COR-L47 (cell line): Measurements from ENCODE around the gene PTPRZ1.

Experiments
- DNase-seq: peaks from one replicate; lab custom pipeline; 2025; lab: John Stamatoyannopoulos, UW

PTPRZ1 gene

DNA sequence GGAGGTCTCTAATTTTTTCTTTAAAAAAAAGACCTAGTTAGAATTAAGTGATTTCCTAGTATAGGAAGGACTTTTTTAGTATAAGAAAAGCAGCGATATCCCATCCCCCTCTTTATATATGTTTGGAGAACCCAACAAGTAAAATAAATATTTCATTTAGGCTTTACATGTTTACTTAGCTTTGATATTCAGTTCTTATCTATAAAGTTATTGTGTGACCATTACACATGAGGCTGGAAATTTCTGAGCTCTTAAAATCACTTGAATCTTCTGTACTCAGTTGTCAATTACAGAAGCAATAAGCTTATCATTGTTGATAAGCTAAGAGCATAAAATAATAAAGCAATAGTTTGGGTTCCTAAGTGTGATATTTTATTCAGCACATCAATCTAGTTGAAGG, 181.4 kb downstream of the PTPRZ1 start:
- no peak for DNase-seq

DNA sequence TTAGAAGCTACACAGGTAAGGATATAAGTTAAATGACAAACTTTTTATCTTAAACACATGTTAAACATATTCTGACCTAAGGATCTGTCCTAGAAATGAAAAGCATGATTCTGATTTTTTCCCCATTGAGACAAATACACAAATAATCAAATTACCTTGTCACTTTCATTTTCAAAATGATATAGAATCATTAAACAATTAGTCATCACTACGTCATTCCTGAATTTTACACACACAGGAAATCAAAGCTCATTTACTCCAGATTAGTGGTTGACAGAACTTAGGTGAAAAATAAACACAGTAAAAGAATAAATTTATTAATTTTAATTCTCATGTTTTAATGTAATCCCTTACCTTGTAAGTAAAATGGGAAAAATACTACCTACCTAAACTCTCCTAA, 182.1 kb downstream of the PTPRZ1 start:
- DNase-seq: no peak

- no peak for DNase-seq
Observed at GRCh38 chr7:122056977-122057376, 184.0 kb downstream of the PTPRZ1 start.

DNA sequence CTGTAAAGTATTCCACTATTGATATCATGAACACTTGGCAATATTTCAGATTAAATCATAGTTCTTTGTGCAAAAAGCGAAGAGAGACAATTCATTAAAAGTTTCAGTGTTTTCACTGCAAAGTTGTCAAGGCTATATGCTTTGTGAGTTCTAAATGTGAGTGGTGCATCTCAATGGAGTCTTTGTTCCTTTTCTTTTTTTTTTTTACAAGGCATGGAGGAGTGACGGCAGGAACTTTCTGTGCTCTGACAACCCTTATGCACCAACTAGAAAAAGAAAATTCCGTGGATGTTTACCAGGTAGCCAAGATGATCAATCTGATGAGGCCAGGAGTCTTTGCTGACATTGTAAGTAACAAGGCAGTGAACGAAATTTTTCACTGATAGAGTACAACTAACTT, 186.6 kb downstream of the PTPRZ1 start:
- no peak for DNase-seq

- DNase-seq: no peak
Observed at GRCh38 chr7:122063146-122063545, 190.2 kb downstream of the PTPRZ1 start.

GRCh38 chr7:122064971-122065370, 192.0 kb downstream of the PTPRZ1 start:
- no peak for DNase-seq

GRCh38 chr7:122067077-122067476, 194.1 kb downstream of the PTPRZ1 start:
- DNase-seq: no peak

DNA sequence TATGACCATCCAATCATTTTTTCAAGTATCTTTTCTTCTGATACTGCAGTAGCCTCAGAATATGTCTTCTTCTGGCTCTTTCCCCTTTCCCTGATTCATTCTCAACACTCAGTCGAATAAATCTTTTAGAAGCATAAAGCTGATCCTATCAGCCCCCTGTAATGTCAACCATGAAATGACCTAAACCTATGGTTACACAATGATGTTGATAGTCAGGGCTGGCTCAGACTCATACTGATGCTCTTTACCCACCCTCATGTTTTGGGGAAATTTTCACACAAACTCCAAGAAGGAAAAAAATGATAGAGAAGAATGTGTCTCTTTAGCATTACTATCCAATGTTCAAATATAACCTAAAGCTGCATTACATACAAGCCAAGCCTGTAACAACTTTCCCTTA, 195.1 kb downstream of the PTPRZ1 start:
- DNase-seq: no peak

DNA sequence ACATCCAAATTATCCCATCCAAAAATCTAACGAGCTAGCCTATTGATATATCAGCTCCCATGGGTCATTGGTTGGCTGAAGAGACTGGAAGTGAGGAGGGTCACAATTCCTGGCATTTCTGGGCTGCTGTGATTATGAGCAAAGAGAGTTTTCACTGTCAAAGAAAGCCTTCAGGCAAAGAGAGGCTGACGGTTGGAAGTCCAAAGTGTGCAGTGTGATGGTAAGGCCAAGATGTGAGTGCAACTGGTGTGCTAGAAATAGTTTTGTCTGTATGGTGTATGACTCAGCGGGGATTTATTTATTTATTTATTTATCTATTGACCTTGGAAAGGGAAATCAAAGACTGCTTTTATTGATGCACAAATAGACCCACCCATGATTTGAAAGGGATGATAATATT, 196.0 kb downstream of the PTPRZ1 start:
- DNase-seq: no peak

- DNase-seq: no peak
Observed at GRCh38 chr7:122070062-122070461, 197.1 kb downstream of the PTPRZ1 start.

GRCh38 chr7:122070834-122071233, 197.9 kb downstream of the PTPRZ1 start:
- DNase-seq: no peak

GRCh38 chr7:122072272-122072671, 199.3 kb downstream of the PTPRZ1 start:
- no peak for DNase-seq

GRCh38 chr7:122072924-122073599, 200.1 kb downstream of the PTPRZ1 start:
- DNase-seq: no peak

- no peak for DNase-seq
Observed at GRCh38 chr7:122073635-122074034, 200.7 kb downstream of the PTPRZ1 start.

GRCh38 chr7:122082160-122082559, 209.2 kb downstream of the PTPRZ1 start:
- no peak for DNase-seq

GRCh38 chr7:122082670-122083069, 209.7 kb downstream of the PTPRZ1 start:
- no peak for DNase-seq

DNA sequence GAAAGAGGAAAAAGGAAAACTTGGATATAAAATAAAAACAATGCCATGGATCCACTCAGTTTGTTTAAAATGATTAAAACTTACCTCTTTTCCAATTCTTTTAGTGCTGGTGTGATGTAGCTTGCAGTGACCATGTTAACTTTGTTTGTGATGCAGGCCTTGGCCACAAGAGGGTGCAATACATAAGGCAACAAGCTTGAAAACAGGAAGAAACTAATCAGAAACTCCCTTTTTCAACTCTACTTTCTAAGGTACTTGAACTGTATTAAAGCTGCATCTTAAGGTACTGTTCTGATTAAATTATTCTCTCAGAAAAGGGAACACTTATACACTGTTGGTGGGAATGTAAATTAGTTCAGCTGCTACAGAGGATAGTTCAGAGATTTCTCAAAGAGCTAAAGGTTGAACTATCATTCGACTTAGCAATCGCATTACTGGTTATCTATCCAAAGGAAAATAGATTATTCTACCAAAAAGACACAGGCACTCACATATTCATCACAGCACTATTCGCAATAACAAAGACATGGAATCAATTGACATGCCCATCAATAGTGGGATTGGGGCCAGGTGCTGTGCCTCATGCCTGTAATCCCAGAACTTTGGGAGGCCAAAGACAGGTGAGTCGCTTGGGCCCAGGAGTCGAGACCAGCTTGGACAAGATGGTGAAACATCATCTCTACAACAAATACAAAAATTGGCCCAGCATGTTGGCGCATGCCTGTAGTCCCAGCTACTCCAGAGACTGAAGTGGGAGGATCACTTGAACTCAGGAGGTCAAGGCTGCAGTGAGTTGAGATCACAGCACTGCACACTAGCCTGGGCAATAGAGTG, 220.2 kb downstream of the PTPRZ1 start:
- DNase-seq: peak; percentile 60

- DNase-seq: no peak
Observed at GRCh38 chr7:122094549-122094948, 221.6 kb downstream of the PTPRZ1 start.

DNA sequence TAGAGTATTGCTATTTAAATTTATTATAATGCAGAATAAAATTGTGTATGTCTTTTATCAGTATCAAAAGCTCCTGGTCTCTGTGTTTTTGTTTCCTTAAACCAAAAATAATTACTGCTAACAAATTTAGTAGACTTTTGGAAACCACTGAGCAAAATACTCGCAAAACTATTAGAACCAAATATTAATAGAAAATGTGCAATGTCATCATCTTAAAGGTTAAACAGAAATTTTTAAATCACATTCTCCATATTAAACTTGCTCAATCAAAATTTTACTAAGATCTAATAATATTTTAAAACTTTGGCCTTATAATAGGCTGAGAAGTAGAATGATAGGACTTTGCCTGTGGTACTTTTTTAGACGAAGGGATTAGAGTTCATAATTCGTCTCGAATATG, 222.7 kb downstream of the PTPRZ1 start:
- no peak for DNase-seq

- no peak for DNase-seq
Observed at GRCh38 chr7:122100021-122100420, 227.1 kb downstream of the PTPRZ1 start.

GRCh38 chr7:122103064-122103463, 230.1 kb downstream of the PTPRZ1 start:
- DNase-seq: no peak
